IMR-90 (cell line): ENCODE data around the gene SOX30. TPM values are rescaled to one million over a fixed set of nuclear protein-coding genes. Genes with fewer than 3 reads are reported as not detected.

ENCODE experiments used
- ATAC-seq: fragments of 200-7000 bp; cut with Tn5 transposase; 2 replicates; pipeline ENCODE4 v1.9.1; 2020; ENCODE audit warnings: low read depth, mild to moderate bottlenecking, moderate library complexity
- BruUV-seq: library from RNA; stranded (reverse); fragments of 400-500 nt; replicated peaks from 2 replicates; lab custom pipeline; 2021; lab: Mats Ljungman, UMichigan
- CTCF ChIA-PET: fragments of 300-600 bp; formaldehyde crosslinking; extraction: SDS; loops from one replicate; lab custom pipeline; 2021; ENCODE audit warnings: antibody characterized with exemption; lab: Yijun Ruan, JAX
- POLR2A ChIA-PET: fragments of 300-600 bp; sonication (Branson Sonifier 250); formaldehyde crosslinking; loops from one replicate; lab custom pipeline; 2022; ENCODE audit warnings: antibody characterized with exemption; ENCODE audit not compliant: unreplicated experiment; lab: Charles Lee
- DNase-seq: peaks from one replicate; pipeline ENCODE4 v3.0.0; 2013
- H2AFZ ChIP-seq: replicated peaks from 2 replicates; pipeline ENCODE3; 2013; ENCODE audit warnings: low read length, mild to moderate bottlenecking; ENCODE audit not compliant: poor library complexity
- H2AK5ac ChIP-seq: 2 replicates; pipeline ENCODE4 v1.6.1; 2013; ENCODE audit warnings: low read depth, low read length, inconsistent platforms
- H2AK9ac ChIP-seq: replicated peaks from 2 replicates; pipeline ENCODE3; 2013; ENCODE audit warnings: mild to moderate bottlenecking, low read depth, low read length, moderate library complexity; ENCODE audit not compliant: poor library complexity
- H2BK120ac ChIP-seq: 2 replicates; pipeline ENCODE4 v1.6.1; 2013; ENCODE audit warnings: low read depth, low read length, inconsistent platforms
- H2BK15ac ChIP-seq: 3 replicates; pipeline ENCODE4 v1.6.1; 2013; ENCODE audit warnings: low read depth, low read length, inconsistent platforms
- H2BK20ac ChIP-seq: 2 replicates; pipeline ENCODE4 v1.6.1; 2013; ENCODE audit warnings: low read depth, mild to moderate bottlenecking, inconsistent platforms, low read length, moderate library complexity
- H2BK5ac ChIP-seq: 2 replicates; pipeline ENCODE4 v1.6.1; 2013; ENCODE audit warnings: mild to moderate bottlenecking, low read depth, low read length, inconsistent platforms; ENCODE audit not compliant: poor library complexity, severe bottlenecking
- H3K14ac ChIP-seq: replicated peaks from 2 replicates; pipeline ENCODE4 v1.6.1; 2013; ENCODE audit warnings: low read depth, low read length, inconsistent platforms
- H3K18ac ChIP-seq: 2 replicates; pipeline ENCODE4 v1.6.1; 2013; ENCODE audit warnings: low read depth, low read length, control low read depth
- H3K23ac ChIP-seq: 2 replicates; pipeline ENCODE4 v1.6.1; 2013; ENCODE audit warnings: low read depth, low read length, inconsistent platforms
- H3K27ac ChIP-seq: 2 replicates; pipeline ENCODE4 v1.5.1; 2013; ENCODE audit warnings: mild to moderate bottlenecking, control low read depth, low read length; ENCODE audit not compliant: insufficient read depth
- H3K27me3 ChIP-seq: 2 replicates; pipeline ENCODE4 v1.6.1; 2013; ENCODE audit warnings: low read length; ENCODE audit not compliant: control insufficient read depth, insufficient read depth
- H3K36me3 ChIP-seq: 2 replicates; pipeline ENCODE4 v1.6.1; 2013; ENCODE audit warnings: low read length, mixed read lengths; ENCODE audit not compliant: control insufficient read depth, insufficient read depth
- H3K4ac ChIP-seq: 2 replicates; pipeline ENCODE4 v1.6.1; 2013; ENCODE audit warnings: low read depth, low read length, inconsistent platforms
- H3K4me1 ChIP-seq: 2 replicates; pipeline ENCODE4 v1.6.1; 2013; ENCODE audit warnings: low read length, mixed read lengths; ENCODE audit not compliant: control insufficient read depth, insufficient read depth
- H3K4me2 ChIP-seq: 2 replicates; pipeline ENCODE4 v1.6.1; 2013; ENCODE audit warnings: low read depth, mild to moderate bottlenecking, control low read depth, low read length, moderate library complexity
- H3K4me3 ChIP-seq: 2 replicates; pipeline ENCODE4 v1.5.1; 2013; ENCODE audit warnings: low read depth, mild to moderate bottlenecking, control low read depth, low read length, moderate library complexity; ENCODE audit not compliant: insufficient read depth
- H3K56ac ChIP-seq: 2 replicates; pipeline ENCODE4 v1.6.1; 2013; ENCODE audit warnings: low read length, inconsistent platforms; ENCODE audit not compliant: insufficient read depth; ENCODE audit errors: extremely low read depth
- H3K79me1 ChIP-seq, 2 experiments: 2 replicates each; pipeline ENCODE4 v1.6.1; 2013; ENCODE audit warnings: low read length in 2 of 2, inconsistent platforms in 1 of 2, low read depth in 1 of 2
- H3K9ac ChIP-seq: 2 replicates; pipeline ENCODE4 v1.6.1; 2013; ENCODE audit warnings: low read depth, low read length, control low read depth
- H3K9me1 ChIP-seq: 2 replicates; pipeline ENCODE4 v1.6.1; 2013; ENCODE audit warnings: low read length, inconsistent platforms; ENCODE audit not compliant: insufficient read depth
- H3K9me3 ChIP-seq: 2 replicates; pipeline ENCODE4 v1.6.1; 2013; ENCODE audit warnings: low read length; ENCODE audit not compliant: control insufficient read depth, insufficient read depth
- H4K20me1 ChIP-seq: 2 replicates; pipeline ENCODE4 v1.6.1; 2013; ENCODE audit warnings: low read length, inconsistent platforms; ENCODE audit not compliant: insufficient read depth
- H4K5ac ChIP-seq: 2 replicates; pipeline ENCODE4 v1.6.1; 2013; ENCODE audit warnings: mild to moderate bottlenecking, low read depth, low read length, control low read depth
- H4K8ac ChIP-seq, 2 experiments: 2 replicates each; pipeline ENCODE4 v1.6.1; 2013; ENCODE audit warnings: low read depth in 2 of 2, low read length in 2 of 2, control low read depth in 1 of 2, inconsistent platforms in 1 of 2
- H4K91ac ChIP-seq: 2 replicates; pipeline ENCODE4 v1.6.1; 2013; ENCODE audit warnings: low read depth, low read length, inconsistent platforms; ENCODE audit not compliant: insufficient read depth
- BHLHE40 ChIP-seq: fragments of 150-350 bp; IDR thresholded peaks from 2 replicates; pipeline ENCODE4 v1.6.1; 2016; ENCODE audit warnings: mild to moderate bottlenecking, low read depth, low read length
- CEBPB ChIP-seq: IDR thresholded peaks from 2 replicates; pipeline ENCODE4 v1.6.1; 2012; ENCODE audit warnings: low read depth, low read length, improper control_type of control experiment
- MAFK ChIP-seq: IDR thresholded peaks from 2 replicates; pipeline ENCODE4 v1.6.1; 2012; ENCODE audit warnings: low read depth, low read length, improper control_type of control experiment
- MXI1 ChIP-seq: IDR thresholded peaks from 2 replicates; pipeline ENCODE4 v1.6.1; 2012; ENCODE audit warnings: low read depth, mild to moderate bottlenecking, low read length, moderate library complexity, borderline replicate concordance
- NFE2L2 ChIP-seq: fragments of 150-350 bp; IDR thresholded peaks from 2 replicates; pipeline ENCODE4 v1.6.1; 2016; ENCODE audit warnings: low read depth, mild to moderate bottlenecking, low read length
- RFX5 ChIP-seq: IDR thresholded peaks from 2 replicates; pipeline ENCODE4 v1.8.0; 2012; ENCODE audit warnings: low read depth, mild to moderate bottlenecking, low read length, moderate library complexity
- SMC3 ChIP-seq: fragments of 150-350 bp; IDR thresholded peaks from 2 replicates; pipeline ENCODE4 v1.6.1; 2016; ENCODE audit warnings: low read depth, mild to moderate bottlenecking, antibody characterized with exemption, low read length, moderate library complexity
- WGBS, 2 experiments: methylation state at CpG; one replicate each; pipeline versions ENCODE4 v1.1.5 to v1.1.7; 2013; ENCODE audit warnings: missing lambda C conversion rate in 2 of 2; ENCODE audit not compliant: insufficient read length in 1 of 2; ENCODE audit errors: extremely low coverage in 2 of 2; 5-methylcytosine and 5-hydroxymethylcytosine counted together
- dilution Hi-C: fragments of 300-500 bp; cut with HindIII; formaldehyde crosslinking; loops from one replicate; pipeline ENCODE4 v1.14.3; 2018; ENCODE audit warnings: low sequenced_read_pairs; ENCODE audit not compliant: unreplicated experiment
- in situ Hi-C: fragments of 300-500 bp; cut with MboI; formaldehyde crosslinking; loops from 3 replicates; pipeline ENCODE4 v1.14.3; 2019; ENCODE audit warnings: low sequenced_read_pairs, inconsistent platforms, mixed read lengths
- intact Hi-C: fragments of 100-400 bp; cut with micrococcal nuclease; formaldehyde crosslinking; loops from 2 replicates; pipeline ENCODE4 v1.10.0; 2022
- polyA plus RNA-seq, 3 experiments: library from polyadenylated mRNA; depleted of rRNA; stranded (reverse); fragments of >200 nt; gene quantifications; 2 replicates each; pipeline ENCODE4 v1.2.3, GENCODE V29; 2012; ENCODE audit warnings: low replicate concordance in 1 of 3
- total RNA-seq: library from RNA; depleted of rRNA; stranded (reverse); fragments of >200 nt; gene quantifications from 2 replicates; pipeline ENCODE4 v1.2.3, GENCODE V29; 2012
- TF ChIP-seq, protein P1 (sequence below): conservative IDR thresholded peaks from 2 replicates; pipeline ENCODE4 v1.5.1; 2012; ENCODE audit warnings: mild to moderate bottlenecking, low read depth, low read length, improper control_type of control experiment
- TF ChIP-seq, protein P2 (sequence below): fragments of 150-350 bp; IDR thresholded peaks from 2 replicates; pipeline ENCODE4 v1.6.1; 2016; ENCODE audit warnings: low read depth, mild to moderate bottlenecking, low read length, moderate library complexity, borderline replicate concordance

SOX30 gene
- total and polyA plus RNA-seq, 2 of the 4 experiments (the other 2 are of a cell fraction), result not detected

DNA sequence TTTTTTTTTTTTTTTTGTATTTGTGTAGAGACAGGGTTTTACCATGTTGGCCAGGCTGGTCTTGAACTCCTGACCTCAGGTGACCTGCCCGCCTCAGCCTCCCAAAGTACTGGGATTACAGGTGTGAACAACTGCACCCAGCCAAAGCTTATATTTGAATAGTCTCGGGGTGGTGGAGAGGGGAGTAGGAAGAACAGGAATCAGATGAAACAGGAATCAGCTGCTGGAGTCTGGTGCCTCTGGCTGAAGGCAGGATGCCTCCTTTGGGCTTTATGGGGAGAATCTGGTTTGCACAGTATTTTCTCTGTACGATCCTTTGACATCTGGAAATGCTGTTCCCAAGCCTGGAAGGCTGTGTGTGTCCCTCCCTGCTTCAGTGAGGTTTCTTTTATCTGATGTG is 30.0 kb upstream of the SOX30 start:
- Histone ChIP-seq H4K20me1 (no peaks in the 10 kb centered on the region), H4K91ac (no peak overlapping the region), H2BK15ac (no peak overlapping the region), H3K18ac (no peak overlapping the region), H3K4ac (no peak overlapping the region), H3K4me3 (no peak overlapping the region), H2BK5ac (no peak overlapping the region), H3K9me1 (no peaks in the 10 kb centered on the region), H3K27me3 (no peaks in the 10 kb centered on the region), H3K56ac (no peak overlapping the region), H3K9ac (no peak overlapping the region), H3K79me1 (no peaks in the 10 kb centered on the region), H3K9me3 (no peaks in the 10 kb centered on the region), H4K5ac (no peak overlapping the region), H2AFZ (no peak overlapping the region), H3K27ac (no peak overlapping the region), H3K14ac (no peak overlapping the region), H3K36me3 (no peaks in the 10 kb centered on the region), H2AK5ac (no peak overlapping the region), H4K8ac (no peak overlapping the region), H3K4me1 (no peaks in the 10 kb centered on the region), H2BK20ac (no peak overlapping the region), H2BK120ac (no peak overlapping the region), H3K23ac (no peak overlapping the region), H3K4me2 (no peak overlapping the region), H2AK9ac (no peak overlapping the region)
- intact Hi-C loops, result no loop called here
- WGBS, 2 experiments, result no CpG with 5 or more reads among the region's 3 CpGs
- in situ Hi-C loops, result no loop called here
- dilution Hi-C loops, result no loop called here
- DNase-seq (no peak), ATAC-seq (no peak)
- no peak for TF ChIP-seq RFX5
- no peak for TF ChIP-seq CEBPB
- TF ChIP-seq MAFK, result no peak
- TF ChIP-seq SMC3, result no peak
- TF ChIP-seq NFE2L2, result no peak
- no peak for TF ChIP-seq MXI1
- TF ChIP-seq BHLHE40, result no peak
- TF ChIP-seq, protein P1, sequence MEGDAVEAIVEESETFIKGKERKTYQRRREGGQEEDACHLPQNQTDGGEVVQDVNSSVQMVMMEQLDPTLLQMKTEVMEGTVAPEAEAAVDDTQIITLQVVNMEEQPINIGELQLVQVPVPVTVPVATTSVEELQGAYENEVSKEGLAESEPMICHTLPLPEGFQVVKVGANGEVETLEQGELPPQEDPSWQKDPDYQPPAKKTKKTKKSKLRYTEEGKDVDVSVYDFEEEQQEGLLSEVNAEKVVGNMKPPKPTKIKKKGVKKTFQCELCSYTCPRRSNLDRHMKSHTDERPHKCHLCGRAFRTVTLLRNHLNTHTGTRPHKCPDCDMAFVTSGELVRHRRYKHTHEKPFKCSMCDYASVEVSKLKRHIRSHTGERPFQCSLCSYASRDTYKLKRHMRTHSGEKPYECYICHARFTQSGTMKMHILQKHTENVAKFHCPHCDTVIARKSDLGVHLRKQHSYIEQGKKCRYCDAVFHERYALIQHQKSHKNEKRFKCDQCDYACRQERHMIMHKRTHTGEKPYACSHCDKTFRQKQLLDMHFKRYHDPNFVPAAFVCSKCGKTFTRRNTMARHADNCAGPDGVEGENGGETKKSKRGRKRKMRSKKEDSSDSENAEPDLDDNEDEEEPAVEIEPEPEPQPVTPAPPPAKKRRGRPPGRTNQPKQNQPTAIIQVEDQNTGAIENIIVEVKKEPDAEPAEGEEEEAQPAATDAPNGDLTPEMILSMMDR, result no peak
- TF ChIP-seq, protein P2, sequence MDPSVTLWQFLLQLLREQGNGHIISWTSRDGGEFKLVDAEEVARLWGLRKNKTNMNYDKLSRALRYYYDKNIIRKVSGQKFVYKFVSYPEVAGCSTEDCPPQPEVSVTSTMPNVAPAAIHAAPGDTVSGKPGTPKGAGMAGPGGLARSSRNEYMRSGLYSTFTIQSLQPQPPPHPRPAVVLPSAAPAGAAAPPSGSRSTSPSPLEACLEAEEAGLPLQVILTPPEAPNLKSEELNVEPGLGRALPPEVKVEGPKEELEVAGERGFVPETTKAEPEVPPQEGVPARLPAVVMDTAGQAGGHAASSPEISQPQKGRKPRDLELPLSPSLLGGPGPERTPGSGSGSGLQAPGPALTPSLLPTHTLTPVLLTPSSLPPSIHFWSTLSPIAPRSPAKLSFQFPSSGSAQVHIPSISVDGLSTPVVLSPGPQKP, result no peak
- POLR2A ChIA-PET, result interaction anchor here (0.6 kb wide), 1 partner anchor 292 kb away, joined by 5 read pairs; no protein-coding TSS in a partner anchor
- CTCF ChIA-PET, result no interaction called here
- no TSS peak for BruUV-seq
